ENCODE measurements around the gene CDH18.

The CDH18 gene

DNA sequence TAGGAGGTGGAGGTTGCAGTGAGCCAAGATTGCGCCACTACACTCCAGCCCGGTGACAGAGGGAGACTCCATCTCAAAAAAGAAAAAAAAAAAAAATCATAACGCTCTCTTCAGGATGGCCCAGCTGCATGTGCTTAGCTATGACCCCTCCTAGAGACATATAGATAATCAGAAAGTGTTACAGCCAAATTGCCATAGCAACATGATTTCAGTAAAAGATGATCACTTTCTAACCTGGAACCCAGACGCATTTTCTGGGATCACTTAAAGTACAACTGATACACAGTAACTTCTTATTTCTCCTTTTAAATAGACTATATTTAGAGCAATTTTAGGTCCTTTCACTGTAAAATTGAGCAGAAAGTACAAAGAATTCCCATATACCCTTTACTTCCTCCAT, 372.9 kb downstream of the CDH18 start:
- DNase-seq (ENCODE audit: low read depth in 1 of 2, low spot score in 1 of 2): no peak
- Histone ChIP-seq H3K27ac (replicated peaks) (no peak overlapping the region), H3K27me3 (ENCODE audit: insufficient read depth, poor library complexity, severe bottlenecking) (no peaks in the 10 kb centered on the region), H3K4me3 (replicated peaks; ENCODE audit: insufficient read depth, low read length) (no peak overlapping the region)
- TF ChIP-seq POLR2AphosphoS5 (IDR thresholded peaks at IDR 0.05; ENCODE audit: low read depth) (no peak), GABPA (IDR thresholded peaks at IDR 0.05; ENCODE audit: low read depth) (no peak), SPI1 (IDR thresholded peaks at IDR 0.05; ENCODE audit: borderline replicate concordance, low read depth) (no peak)
- TF ChIP-seq, protein P1, sequence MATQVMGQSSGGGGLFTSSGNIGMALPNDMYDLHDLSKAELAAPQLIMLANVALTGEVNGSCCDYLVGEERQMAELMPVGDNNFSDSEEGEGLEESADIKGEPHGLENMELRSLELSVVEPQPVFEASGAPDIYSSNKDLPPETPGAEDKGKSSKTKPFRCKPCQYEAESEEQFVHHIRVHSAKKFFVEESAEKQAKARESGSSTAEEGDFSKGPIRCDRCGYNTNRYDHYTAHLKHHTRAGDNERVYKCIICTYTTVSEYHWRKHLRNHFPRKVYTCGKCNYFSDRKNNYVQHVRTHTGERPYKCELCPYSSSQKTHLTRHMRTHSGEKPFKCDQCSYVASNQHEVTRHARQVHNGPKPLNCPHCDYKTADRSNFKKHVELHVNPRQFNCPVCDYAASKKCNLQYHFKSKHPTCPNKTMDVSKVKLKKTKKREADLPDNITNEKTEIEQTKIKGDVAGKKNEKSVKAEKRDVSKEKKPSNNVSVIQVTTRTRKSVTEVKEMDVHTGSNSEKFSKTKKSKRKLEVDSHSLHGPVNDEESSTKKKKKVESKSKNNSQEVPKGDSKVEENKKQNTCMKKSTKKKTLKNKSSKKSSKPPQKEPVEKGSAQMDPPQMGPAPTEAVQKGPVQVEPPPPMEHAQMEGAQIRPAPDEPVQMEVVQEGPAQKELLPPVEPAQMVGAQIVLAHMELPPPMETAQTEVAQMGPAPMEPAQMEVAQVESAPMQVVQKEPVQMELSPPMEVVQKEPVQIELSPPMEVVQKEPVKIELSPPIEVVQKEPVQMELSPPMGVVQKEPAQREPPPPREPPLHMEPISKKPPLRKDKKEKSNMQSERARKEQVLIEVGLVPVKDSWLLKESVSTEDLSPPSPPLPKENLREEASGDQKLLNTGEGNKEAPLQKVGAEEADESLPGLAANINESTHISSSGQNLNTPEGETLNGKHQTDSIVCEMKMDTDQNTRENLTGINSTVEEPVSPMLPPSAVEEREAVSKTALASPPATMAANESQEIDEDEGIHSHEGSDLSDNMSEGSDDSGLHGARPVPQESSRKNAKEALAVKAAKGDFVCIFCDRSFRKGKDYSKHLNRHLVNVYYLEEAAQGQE (IDR thresholded peaks at IDR 0.05; ENCODE audit: insufficient replicate concordance, low read depth): no peak
- TF ChIP-seq, protein P2, sequence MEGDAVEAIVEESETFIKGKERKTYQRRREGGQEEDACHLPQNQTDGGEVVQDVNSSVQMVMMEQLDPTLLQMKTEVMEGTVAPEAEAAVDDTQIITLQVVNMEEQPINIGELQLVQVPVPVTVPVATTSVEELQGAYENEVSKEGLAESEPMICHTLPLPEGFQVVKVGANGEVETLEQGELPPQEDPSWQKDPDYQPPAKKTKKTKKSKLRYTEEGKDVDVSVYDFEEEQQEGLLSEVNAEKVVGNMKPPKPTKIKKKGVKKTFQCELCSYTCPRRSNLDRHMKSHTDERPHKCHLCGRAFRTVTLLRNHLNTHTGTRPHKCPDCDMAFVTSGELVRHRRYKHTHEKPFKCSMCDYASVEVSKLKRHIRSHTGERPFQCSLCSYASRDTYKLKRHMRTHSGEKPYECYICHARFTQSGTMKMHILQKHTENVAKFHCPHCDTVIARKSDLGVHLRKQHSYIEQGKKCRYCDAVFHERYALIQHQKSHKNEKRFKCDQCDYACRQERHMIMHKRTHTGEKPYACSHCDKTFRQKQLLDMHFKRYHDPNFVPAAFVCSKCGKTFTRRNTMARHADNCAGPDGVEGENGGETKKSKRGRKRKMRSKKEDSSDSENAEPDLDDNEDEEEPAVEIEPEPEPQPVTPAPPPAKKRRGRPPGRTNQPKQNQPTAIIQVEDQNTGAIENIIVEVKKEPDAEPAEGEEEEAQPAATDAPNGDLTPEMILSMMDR (IDR thresholded peaks at IDR 0.05; ENCODE audit: insufficient read depth, low read length): no peak

DNA sequence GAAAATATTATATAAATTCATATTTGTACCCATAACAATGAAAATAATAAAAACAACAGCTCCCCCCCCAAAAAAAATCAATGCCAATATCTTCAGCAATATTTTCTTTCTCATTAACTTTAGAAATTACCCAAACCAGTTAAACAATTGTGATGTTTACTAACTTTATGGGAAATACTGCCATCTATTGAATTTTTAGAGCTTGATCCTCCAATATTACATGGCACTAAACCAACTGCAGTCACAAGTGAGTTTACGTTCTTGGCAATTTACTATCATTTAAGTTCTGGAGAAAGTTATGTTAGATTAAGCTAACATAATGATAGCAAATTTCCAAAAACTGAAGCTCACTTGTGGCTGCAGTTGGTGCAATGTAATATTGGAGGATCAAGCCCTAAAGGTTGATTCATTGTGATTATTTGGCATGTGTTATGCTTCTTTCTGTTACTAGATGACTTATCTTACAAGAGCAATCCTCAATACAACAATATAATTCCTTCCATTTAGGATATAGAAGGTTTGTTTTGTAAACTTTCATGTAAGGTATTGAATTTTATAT, 379.5 kb downstream of the CDH18 start:
- H3K27ac ChIP-seq (replicated peaks): no peak overlapping the region
- no peak for DNase-seq (ENCODE audit: low read depth in 1 of 2, low spot score in 1 of 2)
- no peak overlapping the region for H3K4me3 ChIP-seq (replicated peaks; ENCODE audit: insufficient read depth, low read length)
- TF ChIP-seq GABPA (IDR thresholded peaks at IDR 0.05; ENCODE audit: low read depth): no peak
- TF ChIP-seq, protein P1 (IDR thresholded peaks at IDR 0.05; ENCODE audit: insufficient replicate concordance, low read depth): no peak
- TF ChIP-seq POLR2AphosphoS5 (IDR thresholded peaks at IDR 0.05; ENCODE audit: low read depth): no peak
- no peak for TF ChIP-seq SPI1 (IDR thresholded peaks at IDR 0.05; ENCODE audit: borderline replicate concordance, low read depth)
- TF ChIP-seq, protein P2 (IDR thresholded peaks at IDR 0.05; ENCODE audit: insufficient read depth, low read length): no peak
- no peaks in the 10 kb centered on the region for H3K27me3 ChIP-seq (ENCODE audit: insufficient read depth, poor library complexity, severe bottlenecking)

DNA sequence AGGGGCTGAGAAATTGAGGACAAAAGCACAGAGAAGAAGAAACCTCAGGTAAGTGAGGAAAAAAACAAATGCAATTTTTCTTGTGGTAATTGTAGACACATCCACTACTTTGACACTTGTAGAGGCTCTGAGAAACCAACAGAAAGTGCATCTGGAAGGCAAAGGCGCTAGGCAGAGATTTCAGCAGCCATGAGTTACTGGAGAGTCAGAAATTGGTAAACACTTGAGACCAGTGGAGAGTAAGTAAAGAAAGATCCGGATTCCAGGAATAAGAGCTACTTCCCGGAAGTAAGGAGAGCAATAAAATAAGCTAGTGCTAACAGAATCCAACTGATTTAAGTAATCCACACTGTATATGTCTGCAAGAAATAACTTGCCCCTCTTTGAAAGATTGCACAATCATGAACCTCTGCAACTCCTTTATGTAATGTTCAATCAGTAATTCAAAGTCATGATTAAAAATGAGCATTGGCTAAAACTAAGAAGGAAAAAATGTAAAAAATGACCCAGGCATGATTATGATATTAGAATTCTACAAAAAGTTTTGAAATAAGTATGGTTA, 382.1 kb downstream of the CDH18 start:
- TF ChIP-seq POLR2AphosphoS5 (IDR thresholded peaks at IDR 0.05; ENCODE audit: low read depth) (no peak), GABPA (IDR thresholded peaks at IDR 0.05; ENCODE audit: low read depth) (no peak), SPI1 (IDR thresholded peaks at IDR 0.05; ENCODE audit: borderline replicate concordance, low read depth) (no peak)
- TF ChIP-seq, protein P1 (IDR thresholded peaks at IDR 0.05; ENCODE audit: insufficient replicate concordance, low read depth): no peak
- TF ChIP-seq, protein P2 (IDR thresholded peaks at IDR 0.05; ENCODE audit: insufficient read depth, low read length): no peak
- DNase-seq (ENCODE audit: low read depth in 1 of 2, low spot score in 1 of 2): no peak
- Histone ChIP-seq H3K27me3 (ENCODE audit: insufficient read depth, poor library complexity, severe bottlenecking) (no peaks in the 10 kb centered on the region), H3K27ac (replicated peaks) (no peak overlapping the region), H3K4me3 (replicated peaks; ENCODE audit: insufficient read depth, low read length) (no peak overlapping the region)

Measured in HL-60 (cell line).